ENCODE results near the gene ABCB8. TPM values are rescaled to one million over a fixed set of nuclear protein-coding genes. Genes with fewer than 3 reads are reported as not detected.

Gene ABCB8
- total RNA-seq, 1 donor from 2014 or later, result 7.9 TPM

DNA sequence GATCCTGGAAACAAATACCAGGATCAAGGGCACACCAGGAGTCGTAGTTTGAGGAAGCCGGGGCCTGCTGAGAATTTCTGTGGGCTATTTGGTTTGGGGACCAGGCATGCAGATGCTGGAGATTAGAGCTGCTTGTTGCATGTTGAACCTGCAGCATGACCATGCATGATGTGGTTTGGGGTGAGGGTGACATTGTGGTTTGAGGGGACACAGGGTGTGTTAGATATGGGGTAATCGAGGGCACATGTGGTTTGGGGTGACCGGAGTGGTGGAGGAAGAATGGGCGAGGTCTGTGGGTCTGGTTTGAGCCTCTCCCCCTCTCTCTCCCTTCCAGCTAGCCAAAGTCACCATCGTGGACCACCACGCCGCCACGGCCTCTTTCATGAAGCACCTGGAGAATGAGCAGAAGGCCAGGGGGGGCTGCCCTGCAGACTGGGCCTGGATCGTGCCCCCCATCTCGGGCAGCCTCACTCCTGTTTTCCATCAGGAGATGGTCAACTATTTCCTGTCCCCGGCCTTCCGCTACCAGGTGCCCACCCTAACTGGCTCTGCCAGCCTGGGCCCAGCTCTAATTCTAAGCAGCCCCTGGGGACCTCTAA lies 27.3 kb upstream of the ABCB8 start:
- no peak overlapping the region for H3K4me3 ChIP-seq
- no peaks in the 10 kb centered on the region for H4K20me1 ChIP-seq (ENCODE audit: low read depth)
- H3K79me2 ChIP-seq (ENCODE audit: low read depth), result no peaks in the 10 kb centered on the region
- Mint-ChIP-seq H3K4me1 (peaks cover 9% of the 10 kb centered on the region), H3K27me3 (ENCODE audit: insufficient read depth, low read depth) (peaks cover 5% of the 10 kb centered on the region), H3K27ac (peak overlapping the region; percentile 40), H3K9me3 (no peaks in the 10 kb centered on the region), H3K4me3 (no peak overlapping the region), H3K36me3 (no peaks in the 10 kb centered on the region)
- H3K27me3 ChIP-seq, result no peaks in the 10 kb centered on the region
- no peak overlapping the region for H2AFZ ChIP-seq (replicated peaks)
- H3K9me3 ChIP-seq (ENCODE audit: low read depth), result no peaks in the 10 kb centered on the region
- no peaks in the 10 kb centered on the region for H3K36me3 ChIP-seq
- DNase-seq (ENCODE audit: low spot score), result no peak
- no peak overlapping the region for H3K4me2 ChIP-seq
- no peak overlapping the region for H3K9ac ChIP-seq
- no peak for TF ChIP-seq EZH2 (IDR thresholded peaks at IDR 0.05)
- TF ChIP-seq EZH2phosphoT487 (IDR thresholded peaks at IDR 0.05), result no peak
- TF ChIP-seq, protein P1, sequence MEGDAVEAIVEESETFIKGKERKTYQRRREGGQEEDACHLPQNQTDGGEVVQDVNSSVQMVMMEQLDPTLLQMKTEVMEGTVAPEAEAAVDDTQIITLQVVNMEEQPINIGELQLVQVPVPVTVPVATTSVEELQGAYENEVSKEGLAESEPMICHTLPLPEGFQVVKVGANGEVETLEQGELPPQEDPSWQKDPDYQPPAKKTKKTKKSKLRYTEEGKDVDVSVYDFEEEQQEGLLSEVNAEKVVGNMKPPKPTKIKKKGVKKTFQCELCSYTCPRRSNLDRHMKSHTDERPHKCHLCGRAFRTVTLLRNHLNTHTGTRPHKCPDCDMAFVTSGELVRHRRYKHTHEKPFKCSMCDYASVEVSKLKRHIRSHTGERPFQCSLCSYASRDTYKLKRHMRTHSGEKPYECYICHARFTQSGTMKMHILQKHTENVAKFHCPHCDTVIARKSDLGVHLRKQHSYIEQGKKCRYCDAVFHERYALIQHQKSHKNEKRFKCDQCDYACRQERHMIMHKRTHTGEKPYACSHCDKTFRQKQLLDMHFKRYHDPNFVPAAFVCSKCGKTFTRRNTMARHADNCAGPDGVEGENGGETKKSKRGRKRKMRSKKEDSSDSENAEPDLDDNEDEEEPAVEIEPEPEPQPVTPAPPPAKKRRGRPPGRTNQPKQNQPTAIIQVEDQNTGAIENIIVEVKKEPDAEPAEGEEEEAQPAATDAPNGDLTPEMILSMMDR (IDR thresholded peaks at IDR 0.05), result no peak
- H3F3A ChIP-seq (ENCODE audit: low read depth), result no peaks in the 10 kb centered on the region
- H3K27ac ChIP-seq, result no peak overlapping the region
- peaks cover 8% of the 10 kb centered on the region for H3K4me1 ChIP-seq

DNA sequence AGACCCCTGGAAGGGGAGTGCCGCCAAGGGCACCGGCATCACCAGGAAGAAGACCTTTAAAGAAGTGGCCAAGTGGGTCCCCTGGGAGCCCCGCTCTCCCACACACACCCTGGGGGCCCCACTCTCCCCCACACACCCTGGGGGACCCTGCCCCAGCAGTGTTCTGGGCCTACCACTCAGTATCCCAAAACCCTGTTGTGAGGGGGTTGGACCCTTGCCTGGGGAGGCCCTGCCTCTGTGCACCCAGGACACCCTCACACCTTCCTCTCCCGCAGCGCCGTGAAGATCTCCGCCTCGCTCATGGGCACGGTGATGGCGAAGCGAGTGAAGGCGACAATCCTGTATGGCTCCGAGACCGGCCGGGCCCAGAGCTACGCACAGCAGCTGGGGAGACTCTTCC lies 26.7 kb upstream of the ABCB8 start:
- Histone ChIP-seq H3K27ac (no peak overlapping the region), H3K9me3 (ENCODE audit: low read depth) (no peaks in the 10 kb centered on the region), H4K20me1 (ENCODE audit: low read depth) (no peaks in the 10 kb centered on the region), H3F3A (ENCODE audit: low read depth) (no peaks in the 10 kb centered on the region), H3K4me3 (no peak overlapping the region), H3K4me2 (no peak overlapping the region), H3K36me3 (no peaks in the 10 kb centered on the region), H3K79me2 (ENCODE audit: low read depth) (no peaks in the 10 kb centered on the region), H3K9ac (no peak overlapping the region), H2AFZ (replicated peaks) (no peak overlapping the region), H3K27me3 (no peaks in the 10 kb centered on the region), H3K4me1 (peaks cover 4% of the 10 kb centered on the region)
- no peaks in the 10 kb centered on the region for H3K9me3 Mint-ChIP-seq
- no peak overlapping the region for H3K4me3 Mint-ChIP-seq
- no peak for TF ChIP-seq EZH2phosphoT487 (IDR thresholded peaks at IDR 0.05)
- no peaks in the 10 kb centered on the region for H3K36me3 Mint-ChIP-seq
- H3K27me3 Mint-ChIP-seq (ENCODE audit: insufficient read depth, low read depth), result peaks cover 8% of the 10 kb centered on the region
- peaks cover 12% of the 10 kb centered on the region for H3K4me1 Mint-ChIP-seq
- no peak overlapping the region for H3K27ac Mint-ChIP-seq
- DNase-seq (ENCODE audit: low spot score), result no peak

DNA sequence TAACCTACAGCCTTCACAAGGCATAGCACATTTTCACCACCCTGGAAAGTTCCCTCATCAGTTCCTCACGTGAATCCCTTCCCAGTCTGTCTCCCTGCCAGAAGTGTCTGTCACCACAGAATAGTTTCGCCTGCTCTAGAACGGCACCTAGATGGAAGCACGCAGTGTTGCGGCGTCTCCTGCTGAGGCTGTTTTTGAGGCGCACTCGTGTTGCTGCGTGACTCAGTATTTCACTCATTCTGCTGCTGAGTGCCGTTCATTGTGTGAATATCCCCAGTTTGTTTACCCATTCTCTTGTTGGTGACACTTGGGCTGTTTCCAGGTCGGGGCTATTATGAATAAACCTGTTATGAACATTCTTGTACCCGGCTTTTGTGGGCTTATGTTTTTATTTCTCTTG lies 24.7 kb upstream of the ABCB8 start:
- Mint-ChIP-seq H3K27me3 (ENCODE audit: insufficient read depth, low read depth) (peaks cover 14% of the 10 kb centered on the region), H3K27ac (peak overlapping the region; percentile 55), H3K9me3 (peaks cover 1% of the 10 kb centered on the region), H3K36me3 (no peaks in the 10 kb centered on the region), H3K4me1 (peaks cover 17% of the 10 kb centered on the region), H3K4me3 (no peak overlapping the region)
- H3K36me3 ChIP-seq, result no peaks in the 10 kb centered on the region
- H3K79me2 ChIP-seq (ENCODE audit: low read depth), result no peaks in the 10 kb centered on the region
- no peak for DNase-seq (ENCODE audit: low spot score)
- H3K27ac ChIP-seq, result no peak overlapping the region
- H2AFZ ChIP-seq (replicated peaks), result no peak overlapping the region
- no peaks in the 10 kb centered on the region for H3K27me3 ChIP-seq
- no peak for TF ChIP-seq EZH2 (IDR thresholded peaks at IDR 0.05)
- TF ChIP-seq, protein P1 (IDR thresholded peaks at IDR 0.05), result no peak
- TF ChIP-seq EZH2phosphoT487 (IDR thresholded peaks at IDR 0.05), result no peak
- peaks cover 11% of the 10 kb centered on the region for H3F3A ChIP-seq (ENCODE audit: low read depth)
- H3K4me3 ChIP-seq, result no peak overlapping the region
- H3K9ac ChIP-seq, result no peak overlapping the region
- H3K4me1 ChIP-seq, result peaks cover 6% of the 10 kb centered on the region
- no peak overlapping the region for H3K4me2 ChIP-seq
- no peaks in the 10 kb centered on the region for H4K20me1 ChIP-seq (ENCODE audit: low read depth)
- no peaks in the 10 kb centered on the region for H3K9me3 ChIP-seq (ENCODE audit: low read depth)

DNA sequence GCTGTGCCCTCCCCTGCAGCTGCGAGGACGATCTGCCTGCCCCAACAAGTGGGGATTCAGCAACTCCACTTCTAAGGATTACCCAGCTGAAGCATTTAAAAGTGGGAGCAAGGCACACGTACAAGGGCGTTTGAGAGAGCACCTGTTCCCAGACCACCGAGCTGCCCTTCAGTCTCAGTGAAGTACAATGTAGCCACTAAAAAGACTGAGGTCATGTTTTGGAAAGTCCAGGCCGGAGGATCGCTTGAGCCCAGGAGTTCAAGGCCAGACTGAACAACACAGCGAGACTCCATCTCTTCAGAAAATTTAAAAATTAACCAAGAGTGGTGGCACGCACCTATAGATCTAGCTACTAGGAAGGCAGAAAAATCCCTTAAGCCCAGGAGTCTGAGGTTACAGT lies 22.7 kb upstream of the ABCB8 start:
- H3K27ac Mint-ChIP-seq, result no peak overlapping the region
- Histone ChIP-seq H3K27ac (no peak overlapping the region), H3K27me3 (no peaks in the 10 kb centered on the region), H3K4me2 (no peak overlapping the region), H4K20me1 (ENCODE audit: low read depth) (no peaks in the 10 kb centered on the region), H3K9ac (no peak overlapping the region), H3F3A (ENCODE audit: low read depth) (peaks cover 11% of the 10 kb centered on the region), H3K36me3 (no peaks in the 10 kb centered on the region), H3K79me2 (ENCODE audit: low read depth) (no peaks in the 10 kb centered on the region), H3K9me3 (ENCODE audit: low read depth) (no peaks in the 10 kb centered on the region), H3K4me3 (no peak overlapping the region), H3K4me1 (peaks cover 24% of the 10 kb centered on the region), H2AFZ (replicated peaks) (no peak overlapping the region)
- H3K4me3 Mint-ChIP-seq, result no peak overlapping the region
- no peak for DNase-seq (ENCODE audit: low spot score)
- H3K9me3 Mint-ChIP-seq, result peaks cover 1% of the 10 kb centered on the region
- peaks cover 24% of the 10 kb centered on the region for H3K4me1 Mint-ChIP-seq
- H3K27me3 Mint-ChIP-seq (ENCODE audit: insufficient read depth, low read depth), result peaks cover 14% of the 10 kb centered on the region
- no peaks in the 10 kb centered on the region for H3K36me3 Mint-ChIP-seq
- TF ChIP-seq EZH2phosphoT487 (IDR thresholded peaks at IDR 0.05) (no peak), EZH2 (IDR thresholded peaks at IDR 0.05) (no peak)
- TF ChIP-seq, protein P1 (IDR thresholded peaks at IDR 0.05), result no peak

All from neural progenitor cell (in vitro differentiated cells).